HepG2 (cell line): ENCODE measurements around the gene DLG4. TPM values are rescaled to one million over a fixed set of nuclear protein-coding genes. Genes with fewer than 3 reads are reported as not detected.

ENCODE experiments used
- BCL6 ChIP-seq: IDR thresholded peaks from 2 replicates; pipeline ENCODE4 v1.6.1; 2016; ENCODE audit warnings: missing genetic modification reagents, missing compliant biosample characterization
- CCAR2 ChIP-seq: fragments of 200-400 bp; formaldehyde crosslinking; optimal IDR thresholded peaks from 2 replicates; pipeline ENCODE3; 2018; ENCODE audit warnings: low read depth, mild to moderate bottlenecking, low read length, moderate library complexity
- MEIS1 ChIP-seq: sonication (generic); formaldehyde crosslinking; IDR thresholded peaks from 2 replicates; pipeline ENCODE4 v1.9.0; 2021; ENCODE audit warnings: mild to moderate bottlenecking, missing genetic modification reagents, moderate library complexity, borderline replicate concordance
- NFRKB ChIP-seq: fragments of 450-650 bp; IDR thresholded peaks from 2 replicates; pipeline ENCODE4 v1.6.1; 2017
- RFXAP ChIP-seq: sonication (generic); formaldehyde crosslinking; IDR thresholded peaks from 2 replicates; pipeline ENCODE4 v1.4.0; 2020; ENCODE audit warnings: missing genetic modification reagents, borderline replicate concordance
- SSRP1 ChIP-seq: IDR thresholded peaks from 2 replicates; pipeline ENCODE4 v1.6.1; 2016; ENCODE audit warnings: control low read depth
- THAP9 ChIP-seq: sonication (generic); formaldehyde crosslinking; IDR thresholded peaks from 2 replicates; pipeline ENCODE4; 2020; ENCODE audit warnings: missing genetic modification reagents, mild to moderate bottlenecking, borderline replicate concordance
- ZBTB44 ChIP-seq: sonication (generic); formaldehyde crosslinking; IDR thresholded peaks from 2 replicates; pipeline ENCODE4 v1.4.0; 2020; ENCODE audit warnings: missing genetic modification reagents
- ZIK1 ChIP-seq: sonication (generic); formaldehyde crosslinking; IDR thresholded peaks from 2 replicates; pipeline ENCODE4 v1.5.0; 2020; ENCODE audit warnings: mild to moderate bottlenecking, low read depth, missing genetic modification reagents, borderline replicate concordance
- ZNF317 ChIP-seq: sonication (generic); formaldehyde crosslinking; IDR thresholded peaks from 2 replicates; pipeline ENCODE4 v1.5.0; 2020; ENCODE audit warnings: mild to moderate bottlenecking, missing genetic modification reagents
- ZNF746 ChIP-seq: sonication (generic); formaldehyde crosslinking; IDR thresholded peaks from 2 replicates; pipeline ENCODE4 v1.8.0; 2022; ENCODE audit warnings: mild to moderate bottlenecking, missing genetic modification reagents
- polyA plus RNA-seq, 8 experiments: library from polyadenylated mRNA; depleted of rRNA in 3 of 8; stranded (reverse) in 7 of 8; unstranded in 1 of 8; fragments of >200 nt; fragmentation: Illumina TruSeq in 4 of 8; extraction: Trizol in 4 of 8; gene quantifications; 2 replicates each; pipeline versions ENCODE4 v1.2.1 to v1.2.3, GENCODE V29; 2011 to 2016; ENCODE audit warnings: low read depth in 4 of 8, missing spikeins in 1 of 8, mixed read lengths in 1 of 8; ENCODE audit not compliant: insufficient read depth in 1 of 8
- total RNA-seq, 5 experiments: library from RNA; depleted of rRNA; stranded (reverse); fragments of >200 nt; fragmentation: Illumina TruSeq; extraction: Trizol; gene quantifications; 2 replicates each; pipeline ENCODE4 v1.2.3, GENCODE V29; 2016; ENCODE audit warnings: low read depth in 1 of 5
- TF ChIP-seq, protein P1 (sequence below): sonication (generic); formaldehyde crosslinking; IDR thresholded peaks from 2 replicates; pipeline ENCODE4 v1.4.0; 2020; ENCODE audit warnings: missing genetic modification reagents
- TF ChIP-seq, protein P2 (sequence below): sonication (generic); formaldehyde crosslinking; IDR thresholded peaks from 2 replicates; pipeline ENCODE4 v1.4.0; 2020; ENCODE audit warnings: mild to moderate bottlenecking, missing genetic modification reagents

Gene DLG4
- total and polyA plus RNA-seq, 2 of the 13 experiments (the other 11 are each of a cell fraction or from before 2014, with no cell fraction given) = 0.71 to 4.3 TPM

DNA sequence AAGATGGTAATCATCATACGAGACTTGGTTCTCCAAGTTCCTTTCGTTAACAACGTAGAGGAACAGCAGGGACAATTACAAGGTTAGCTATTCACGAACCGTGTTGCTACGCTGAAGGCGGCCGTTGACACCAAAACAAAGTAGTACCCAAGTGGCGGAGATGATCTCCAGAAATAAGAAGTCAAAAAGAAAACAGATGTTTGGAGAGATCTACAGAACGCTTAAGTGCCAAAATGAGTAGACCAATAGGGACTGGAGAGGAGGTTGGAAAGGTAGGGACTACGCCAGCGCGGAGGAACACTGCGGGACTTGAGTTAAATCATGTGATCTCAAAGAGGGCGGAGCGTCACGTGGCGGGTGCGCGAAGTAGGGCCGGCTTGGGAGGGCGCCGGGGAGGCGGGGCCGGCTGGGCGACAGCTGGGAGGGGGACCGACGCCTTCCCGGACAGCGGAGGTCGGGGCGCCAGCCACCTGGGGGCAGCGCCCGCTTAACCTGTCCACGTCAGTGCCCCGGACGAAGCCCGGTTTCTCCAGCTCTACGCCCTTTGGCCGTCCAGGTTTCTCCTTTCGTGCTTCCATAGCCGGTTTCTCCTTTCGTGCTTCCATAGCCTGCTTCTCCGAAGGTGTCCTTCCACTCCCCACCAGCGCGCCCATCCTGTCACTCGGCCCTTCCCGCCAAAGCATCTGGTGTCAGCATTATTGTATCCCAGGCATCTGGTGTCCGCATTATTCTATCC, 23.2 kb upstream of the DLG4 start (continued):
- TF ChIP-seq, protein P1, sequence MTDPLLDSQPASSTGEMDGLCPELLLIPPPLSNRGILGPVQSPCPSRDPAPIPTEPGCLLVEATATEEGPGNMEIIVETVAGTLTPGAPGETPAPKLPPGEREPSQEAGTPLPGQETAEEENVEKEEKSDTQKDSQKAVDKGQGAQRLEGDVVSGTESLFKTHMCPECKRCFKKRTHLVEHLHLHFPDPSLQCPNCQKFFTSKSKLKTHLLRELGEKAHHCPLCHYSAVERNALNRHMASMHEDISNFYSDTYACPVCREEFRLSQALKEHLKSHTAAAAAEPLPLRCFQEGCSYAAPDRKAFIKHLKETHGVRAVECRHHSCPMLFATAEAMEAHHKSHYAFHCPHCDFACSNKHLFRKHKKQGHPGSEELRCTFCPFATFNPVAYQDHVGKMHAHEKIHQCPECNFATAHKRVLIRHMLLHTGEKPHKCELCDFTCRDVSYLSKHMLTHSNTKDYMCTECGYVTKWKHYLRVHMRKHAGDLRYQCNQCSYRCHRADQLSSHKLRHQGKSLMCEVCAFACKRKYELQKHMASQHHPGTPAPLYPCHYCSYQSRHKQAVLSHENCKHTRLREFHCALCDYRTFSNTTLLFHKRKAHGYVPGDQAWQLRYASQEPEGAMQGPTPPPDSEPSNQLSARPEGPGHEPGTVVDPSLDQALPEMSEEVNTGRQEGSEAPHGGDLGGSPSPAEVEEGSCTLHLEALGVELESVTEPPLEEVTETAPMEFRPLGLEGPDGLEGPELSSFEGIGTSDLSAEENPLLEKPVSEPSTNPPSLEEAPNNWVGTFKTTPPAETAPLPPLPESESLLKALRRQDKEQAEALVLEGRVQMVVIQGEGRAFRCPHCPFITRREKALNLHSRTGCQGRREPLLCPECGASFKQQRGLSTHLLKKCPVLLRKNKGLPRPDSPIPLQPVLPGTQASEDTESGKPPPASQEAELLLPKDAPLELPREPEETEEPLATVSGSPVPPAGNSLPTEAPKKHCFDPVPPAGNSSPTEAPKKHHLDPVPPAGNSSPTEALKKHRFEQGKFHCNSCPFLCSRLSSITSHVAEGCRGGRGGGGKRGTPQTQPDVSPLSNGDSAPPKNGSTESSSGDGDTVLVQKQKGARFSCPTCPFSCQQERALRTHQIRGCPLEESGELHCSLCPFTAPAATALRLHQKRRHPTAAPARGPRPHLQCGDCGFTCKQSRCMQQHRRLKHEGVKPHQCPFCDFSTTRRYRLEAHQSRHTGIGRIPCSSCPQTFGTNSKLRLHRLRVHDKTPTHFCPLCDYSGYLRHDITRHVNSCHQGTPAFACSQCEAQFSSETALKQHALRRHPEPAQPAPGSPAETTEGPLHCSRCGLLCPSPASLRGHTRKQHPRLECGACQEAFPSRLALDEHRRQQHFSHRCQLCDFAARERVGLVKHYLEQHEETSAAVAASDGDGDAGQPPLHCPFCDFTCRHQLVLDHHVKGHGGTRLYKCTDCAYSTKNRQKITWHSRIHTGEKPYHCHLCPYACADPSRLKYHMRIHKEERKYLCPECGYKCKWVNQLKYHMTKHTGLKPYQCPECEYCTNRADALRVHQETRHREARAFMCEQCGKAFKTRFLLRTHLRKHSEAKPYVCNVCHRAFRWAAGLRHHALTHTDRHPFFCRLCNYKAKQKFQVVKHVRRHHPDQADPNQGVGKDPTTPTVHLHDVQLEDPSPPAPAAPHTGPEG (CRISPR knock-in tag) = no peak
- TF ChIP-seq MEIS1 (CRISPR knock-in tag) (peak; percentile 64; the same call in 1 of the 2 replicates), ZIK1 (CRISPR knock-in tag) (no peak), ZNF746 (CRISPR knock-in tag) (peak; percentile 84; the same call in 1 of the 2 replicates), RFXAP (CRISPR knock-in tag) (0 out of 2 replicates have a peak, but pooled peaks have one; percentile 45), BCL6 (CRISPR knock-in tag) (peak; percentile 41; the same call in 1 of the 2 replicates), ZBTB44 (CRISPR knock-in tag) (peak; percentile 79; the same call in 1 of the 2 replicates), CCAR2 (peak; percentile 48), NFRKB (no peak), ZNF317 (no peak), THAP9 (CRISPR knock-in tag) (no peak), SSRP1 (no peak; the same call in 1 of the 2 replicates)
- TF ChIP-seq, protein P2, sequence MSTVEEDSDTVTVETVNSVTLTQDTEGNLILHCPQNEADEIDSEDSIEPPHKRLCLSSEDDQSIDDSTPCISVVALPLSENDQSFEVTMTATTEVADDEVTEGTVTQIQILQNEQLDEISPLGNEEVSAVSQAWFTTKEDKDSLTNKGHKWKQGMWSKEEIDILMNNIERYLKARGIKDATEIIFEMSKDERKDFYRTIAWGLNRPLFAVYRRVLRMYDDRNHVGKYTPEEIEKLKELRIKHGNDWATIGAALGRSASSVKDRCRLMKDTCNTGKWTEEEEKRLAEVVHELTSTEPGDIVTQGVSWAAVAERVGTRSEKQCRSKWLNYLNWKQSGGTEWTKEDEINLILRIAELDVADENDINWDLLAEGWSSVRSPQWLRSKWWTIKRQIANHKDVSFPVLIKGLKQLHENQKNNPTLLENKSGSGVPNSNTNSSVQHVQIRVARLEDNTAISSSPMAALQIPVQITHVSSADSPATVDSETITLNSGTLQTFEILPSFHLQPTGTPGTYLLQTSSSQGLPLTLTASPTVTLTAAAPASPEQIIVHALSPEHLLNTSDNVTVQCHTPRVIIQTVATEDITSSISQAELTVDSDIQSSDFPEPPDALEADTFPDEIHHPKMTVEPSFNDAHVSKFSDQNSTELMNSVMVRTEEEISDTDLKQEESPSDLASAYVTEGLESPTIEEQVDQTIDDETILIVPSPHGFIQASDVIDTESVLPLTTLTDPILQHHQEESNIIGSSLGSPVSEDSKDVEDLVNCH (CRISPR knock-in tag) = no peak
